ENCODE measurements around the gene CERS2. TPM values are rescaled to one million over a fixed set of nuclear protein-coding genes. Genes with fewer than 3 reads are reported as not detected.

Gene CERS2
- total RNA-seq, 1 experiment from 2014 or later: 113 TPM

DNA sequence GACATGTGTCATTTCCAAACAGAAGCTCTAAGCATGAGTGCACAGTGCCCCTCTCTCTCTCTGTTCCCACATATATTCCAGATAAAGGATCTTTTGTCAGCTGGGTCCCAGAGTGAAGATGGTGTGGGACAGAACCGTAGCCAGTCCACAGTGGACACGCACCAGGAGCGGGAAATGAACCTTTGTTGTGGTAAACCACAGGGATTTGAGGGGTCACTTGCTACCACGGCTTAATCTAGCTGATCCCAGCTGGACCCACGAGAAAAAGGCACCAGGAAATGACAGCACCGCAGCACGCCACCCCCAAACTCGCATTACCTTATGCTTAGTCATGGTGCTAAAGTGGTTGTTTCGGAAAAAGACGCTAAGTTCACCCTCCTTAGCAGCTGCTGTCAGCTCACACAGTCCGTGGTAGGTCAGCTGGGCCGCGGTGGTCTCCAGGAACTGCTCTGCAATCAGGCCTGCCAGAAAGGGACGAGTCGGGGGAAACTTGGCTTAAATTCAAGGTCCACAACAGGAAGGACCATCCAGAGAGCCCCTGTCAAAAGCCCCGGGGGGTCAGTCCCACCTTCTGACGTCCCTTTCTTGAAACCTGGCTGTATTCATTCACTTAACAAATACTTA lies 24.5 kb upstream of the CERS2 start:
- Histone ChIP-seq H2AFZ (no peak overlapping the region), H3K9me3 (ENCODE audit: insufficient read depth, low read depth) (no peaks in the 10 kb centered on the region), H3K4me2 (no peak overlapping the region), H3K4me3 (no peak overlapping the region), H4K20me1 (ENCODE audit: insufficient read depth) (no peaks in the 10 kb centered on the region), H3K4me1 (replicated peaks; ENCODE audit: insufficient read depth) (peaks cover 18% of the 10 kb centered on the region), H3K27me3 (ENCODE audit: insufficient read depth, low read depth) (no peaks in the 10 kb centered on the region), H3F3A (ENCODE audit: insufficient read depth, low read depth) (no peaks in the 10 kb centered on the region; the same call in 1 of the 2 replicates), H3K79me2 (ENCODE audit: low read depth) (no peaks in the 10 kb centered on the region), H3K9me2 (ENCODE audit: insufficient read depth) (no peaks in the 10 kb centered on the region), H3K27ac (no peak overlapping the region), H3K36me3 (ENCODE audit: low read depth) (no peaks in the 10 kb centered on the region)
- intact Hi-C loops (cut with micrococcal nuclease; ENCODE audit: unreplicated experiment): loop anchor here (5.0 to 10.0 kb wide), 2 partner anchors 184 to 437 kb away; no protein-coding TSS in a partner anchor
- TF ChIP-seq EZH2 (IDR thresholded peaks at IDR 0.05; ENCODE audit: low read depth): no peak
- TF ChIP-seq, protein P1, sequence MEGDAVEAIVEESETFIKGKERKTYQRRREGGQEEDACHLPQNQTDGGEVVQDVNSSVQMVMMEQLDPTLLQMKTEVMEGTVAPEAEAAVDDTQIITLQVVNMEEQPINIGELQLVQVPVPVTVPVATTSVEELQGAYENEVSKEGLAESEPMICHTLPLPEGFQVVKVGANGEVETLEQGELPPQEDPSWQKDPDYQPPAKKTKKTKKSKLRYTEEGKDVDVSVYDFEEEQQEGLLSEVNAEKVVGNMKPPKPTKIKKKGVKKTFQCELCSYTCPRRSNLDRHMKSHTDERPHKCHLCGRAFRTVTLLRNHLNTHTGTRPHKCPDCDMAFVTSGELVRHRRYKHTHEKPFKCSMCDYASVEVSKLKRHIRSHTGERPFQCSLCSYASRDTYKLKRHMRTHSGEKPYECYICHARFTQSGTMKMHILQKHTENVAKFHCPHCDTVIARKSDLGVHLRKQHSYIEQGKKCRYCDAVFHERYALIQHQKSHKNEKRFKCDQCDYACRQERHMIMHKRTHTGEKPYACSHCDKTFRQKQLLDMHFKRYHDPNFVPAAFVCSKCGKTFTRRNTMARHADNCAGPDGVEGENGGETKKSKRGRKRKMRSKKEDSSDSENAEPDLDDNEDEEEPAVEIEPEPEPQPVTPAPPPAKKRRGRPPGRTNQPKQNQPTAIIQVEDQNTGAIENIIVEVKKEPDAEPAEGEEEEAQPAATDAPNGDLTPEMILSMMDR (conservative IDR thresholded peaks at IDR 0.05): no peak
- DNase-seq: no peak
- CTCF ChIA-PET: interaction anchor here (0.6 kb wide), 1 partner anchor 42 kb away, joined by 3 read pairs; no protein-coding TSS in a partner anchor
- POLR2A ChIA-PET (ENCODE audit: unreplicated experiment): no interaction called here
- no TSS peak for BruUV-seq (replicated peaks)

DNA sequence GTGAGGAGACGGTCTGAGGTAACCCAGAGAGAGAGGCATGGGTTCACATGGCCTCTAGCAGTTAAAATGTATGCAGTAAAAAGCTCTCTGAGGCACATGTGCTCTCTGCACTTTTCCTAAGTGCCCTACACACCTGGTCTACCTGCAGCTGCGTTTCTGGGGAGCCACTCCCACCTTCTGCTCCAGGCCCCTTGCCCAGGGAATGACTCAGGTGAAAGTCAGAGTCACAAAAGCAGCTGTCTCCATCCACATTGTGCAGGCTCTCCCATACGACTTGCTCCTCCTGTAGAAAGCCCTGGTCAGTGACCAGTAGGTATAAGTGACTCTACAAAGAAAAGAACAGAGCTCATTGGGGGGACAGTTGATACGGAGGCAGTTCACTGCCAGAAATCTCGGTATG lies 23.3 kb upstream of the CERS2 start:
- ChIA-PET POLR2A (ENCODE audit: unreplicated experiment) (interaction anchor here (0.5 to 0.6 kb wide), 3 partner anchors 17 to 785 kb away, joined by 3 to 5 read pairs (median 4); no protein-coding TSS in a partner anchor), CTCF (interaction anchor here (0.6 to 1.3 kb wide), 3 partner anchors 9 to 185 kb away, joined by 3 to 5 read pairs (median 5); partner anchors contain the start of gene MINDY1)
- no peak for DNase-seq
- Histone ChIP-seq H3F3A (ENCODE audit: insufficient read depth, low read depth) (peaks cover under 1% of the 10 kb centered on the region; the same call in 1 of the 2 replicates), H3K4me1 (replicated peaks; ENCODE audit: insufficient read depth) (peaks cover 6% of the 10 kb centered on the region; the same call in 1 of the 2 replicates), H3K4me2 (no peak overlapping the region), H3K27me3 (ENCODE audit: insufficient read depth, low read depth) (no peaks in the 10 kb centered on the region), H4K20me1 (ENCODE audit: insufficient read depth) (no peaks in the 10 kb centered on the region), H2AFZ (no peak overlapping the region), H3K9me3 (ENCODE audit: insufficient read depth, low read depth) (no peaks in the 10 kb centered on the region), H3K79me2 (ENCODE audit: low read depth) (no peaks in the 10 kb centered on the region), H3K9me2 (ENCODE audit: insufficient read depth) (no peaks in the 10 kb centered on the region), H3K4me3 (no peak overlapping the region), H3K36me3 (ENCODE audit: low read depth) (no peaks in the 10 kb centered on the region), H3K27ac (no peak overlapping the region)
- intact Hi-C loops (cut with micrococcal nuclease; ENCODE audit: unreplicated experiment): loop anchor here (5.0 to 10.0 kb wide), 2 partner anchors 183 to 436 kb away; no protein-coding TSS in a partner anchor
- TF ChIP-seq, protein P1 (conservative IDR thresholded peaks at IDR 0.05): no peak
- no peak for TF ChIP-seq EZH2 (IDR thresholded peaks at IDR 0.05; ENCODE audit: low read depth)
- no TSS peak for BruUV-seq (replicated peaks)

DNA sequence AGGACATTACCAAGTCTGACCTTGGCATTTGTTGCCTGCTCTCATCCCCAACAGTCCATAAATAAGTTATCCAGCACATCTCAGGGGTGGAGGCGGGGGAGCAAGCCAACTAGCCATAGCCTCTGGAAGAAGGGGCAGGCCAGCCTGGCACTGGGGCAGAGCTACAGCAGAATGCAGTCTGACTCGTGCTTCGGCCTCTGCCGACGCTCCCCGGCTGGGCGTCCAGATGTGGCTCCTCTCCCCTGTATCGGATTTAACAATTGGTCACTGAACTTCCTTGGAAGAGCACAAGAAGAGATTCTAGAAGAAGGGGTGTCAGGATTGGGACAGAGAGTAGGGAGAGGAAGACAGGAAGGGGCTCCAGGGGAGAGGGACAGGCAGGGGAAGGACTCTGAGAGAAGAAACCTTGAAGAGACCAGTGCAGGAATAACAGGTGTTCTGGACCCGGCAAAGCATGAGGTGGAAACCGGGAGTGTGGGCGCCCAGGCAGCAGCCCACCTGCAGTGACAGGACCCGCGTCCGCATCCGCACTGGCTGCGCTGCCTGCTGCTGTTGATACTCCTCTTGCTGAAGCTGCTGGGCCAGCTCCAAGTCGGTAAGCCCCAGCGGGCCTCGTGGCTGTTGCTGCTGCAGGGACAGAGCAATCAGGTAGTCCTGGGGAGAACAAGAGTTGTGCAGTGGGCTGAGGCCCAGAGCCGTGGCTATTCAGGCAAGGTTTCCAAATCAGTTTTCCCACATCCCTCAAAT lies 22.7 kb upstream of the CERS2 start:
- no peak overlapping the region for H2AFZ ChIP-seq
- CTCF ChIA-PET: interaction anchor here (0.6 to 1.3 kb wide), 4 partner anchors 9 to 185 kb away, joined by 3 to 5 read pairs (median 4); partner anchors contain the start of gene MINDY1

More for the DNA sequence above, 22.7 kb upstream of the CERS2 start:
- TF ChIP-seq, protein P1 (conservative IDR thresholded peaks at IDR 0.05): no peak
- no peak for TF ChIP-seq EZH2 (IDR thresholded peaks at IDR 0.05; ENCODE audit: low read depth)
- Histone ChIP-seq H3K4me3 (no peak overlapping the region), H3K9me2 (ENCODE audit: insufficient read depth) (no peaks in the 10 kb centered on the region), H3K27me3 (ENCODE audit: insufficient read depth, low read depth) (no peaks in the 10 kb centered on the region), H3K27ac (no peak overlapping the region), H4K20me1 (ENCODE audit: insufficient read depth) (no peaks in the 10 kb centered on the region), H3K9me3 (ENCODE audit: insufficient read depth, low read depth) (no peaks in the 10 kb centered on the region), H3K4me1 (replicated peaks; ENCODE audit: insufficient read depth) (0 out of 2 replicates have a peak, but pooled peaks cover 5% of the 10 kb centered on the region), H3K4me2 (no peak overlapping the region), H3K79me2 (ENCODE audit: low read depth) (no peaks in the 10 kb centered on the region), H3F3A (ENCODE audit: insufficient read depth, low read depth) (peaks cover 7% of the 10 kb centered on the region; the same call in 1 of the 2 replicates), H3K36me3 (ENCODE audit: low read depth) (no peaks in the 10 kb centered on the region)
- no TSS peak for BruUV-seq (replicated peaks)
- POLR2A ChIA-PET (ENCODE audit: unreplicated experiment): interaction anchor here (0.5 to 0.6 kb wide), 3 partner anchors 16 to 785 kb away, joined by 3 to 5 read pairs (median 4); no protein-coding TSS in a partner anchor
- no peak for DNase-seq
- intact Hi-C loops (cut with micrococcal nuclease; ENCODE audit: unreplicated experiment): loop anchor here (5.0 to 10.0 kb wide), 2 partner anchors 182 to 435 kb away; no protein-coding TSS in a partner anchor

Measured in PC-9 (cell line).